ENCODE results near the gene TSFM.

The TSFM gene

DNA sequence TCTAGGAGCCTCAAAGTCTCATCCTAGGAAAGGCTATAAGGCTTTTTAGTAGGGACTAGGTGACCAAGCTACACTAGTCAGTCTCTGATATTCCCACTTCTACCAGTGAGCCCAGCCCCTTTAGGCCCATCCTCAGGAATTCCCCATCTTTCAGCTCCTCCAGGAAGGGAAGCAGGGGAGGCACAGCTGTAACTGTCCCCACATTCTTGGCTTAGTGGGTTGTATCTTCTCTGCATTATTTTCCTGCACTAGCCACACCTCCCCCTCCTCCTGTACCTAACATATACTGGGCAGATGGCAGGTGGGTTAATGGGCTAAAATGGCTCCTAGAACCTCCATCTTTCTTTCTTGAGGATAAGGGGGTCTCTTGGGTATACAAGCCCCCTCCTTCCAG, 15.3 kb upstream of the TSFM start:
- TF ChIP-seq EZH2 (IDR thresholded peaks at IDR 0.05; ENCODE audit: borderline replicate concordance, low read depth, low read length, severe bottlenecking), result no peak
- TF ChIP-seq, protein P1, sequence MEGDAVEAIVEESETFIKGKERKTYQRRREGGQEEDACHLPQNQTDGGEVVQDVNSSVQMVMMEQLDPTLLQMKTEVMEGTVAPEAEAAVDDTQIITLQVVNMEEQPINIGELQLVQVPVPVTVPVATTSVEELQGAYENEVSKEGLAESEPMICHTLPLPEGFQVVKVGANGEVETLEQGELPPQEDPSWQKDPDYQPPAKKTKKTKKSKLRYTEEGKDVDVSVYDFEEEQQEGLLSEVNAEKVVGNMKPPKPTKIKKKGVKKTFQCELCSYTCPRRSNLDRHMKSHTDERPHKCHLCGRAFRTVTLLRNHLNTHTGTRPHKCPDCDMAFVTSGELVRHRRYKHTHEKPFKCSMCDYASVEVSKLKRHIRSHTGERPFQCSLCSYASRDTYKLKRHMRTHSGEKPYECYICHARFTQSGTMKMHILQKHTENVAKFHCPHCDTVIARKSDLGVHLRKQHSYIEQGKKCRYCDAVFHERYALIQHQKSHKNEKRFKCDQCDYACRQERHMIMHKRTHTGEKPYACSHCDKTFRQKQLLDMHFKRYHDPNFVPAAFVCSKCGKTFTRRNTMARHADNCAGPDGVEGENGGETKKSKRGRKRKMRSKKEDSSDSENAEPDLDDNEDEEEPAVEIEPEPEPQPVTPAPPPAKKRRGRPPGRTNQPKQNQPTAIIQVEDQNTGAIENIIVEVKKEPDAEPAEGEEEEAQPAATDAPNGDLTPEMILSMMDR (IDR thresholded peaks at IDR 0.05; ENCODE audit: borderline replicate concordance, extremely low read depth, low read length, poor library complexity, severe bottlenecking), result no peak
- no peak overlapping the region for H2AFZ ChIP-seq (ENCODE audit: low read depth, low read length)
- H3K27ac ChIP-seq (ENCODE audit: low read length), result no peak overlapping the region
- H3K4me3 ChIP-seq (ENCODE audit: low read depth in 1 of 2, low read length in 2 of 2), result no peak overlapping the region
- H3K9ac ChIP-seq (ENCODE audit: low read depth, low read length), result peak overlapping the region; percentile 6; the same call in 1 of the 2 replicates
- H3K36me3 ChIP-seq (ENCODE audit: insufficient read depth, low read length), result peaks cover 29% of the 10 kb centered on the region
- ATAC-seq (ENCODE audit: insufficient read depth, low read depth) (no peak), DNase-seq (no peak)
- H3K27me3 ChIP-seq (ENCODE audit: insufficient read depth, low read length, poor library complexity), result no peaks in the 10 kb centered on the region
- H3K4me2 ChIP-seq (ENCODE audit: insufficient read depth, low read length), result no peak overlapping the region
- peaks cover 12% of the 10 kb centered on the region for H3K4me1 ChIP-seq (ENCODE audit: insufficient read depth, low read length)
- no peaks in the 10 kb centered on the region for H4K20me1 ChIP-seq (ENCODE audit: insufficient read depth, low read length)
- no peaks in the 10 kb centered on the region for H3K9me3 ChIP-seq (ENCODE audit: insufficient read depth, low read length, severe bottlenecking)
- H3K79me2 ChIP-seq (ENCODE audit: insufficient read depth, low read length), result peaks cover 10% of the 10 kb centered on the region

DNA sequence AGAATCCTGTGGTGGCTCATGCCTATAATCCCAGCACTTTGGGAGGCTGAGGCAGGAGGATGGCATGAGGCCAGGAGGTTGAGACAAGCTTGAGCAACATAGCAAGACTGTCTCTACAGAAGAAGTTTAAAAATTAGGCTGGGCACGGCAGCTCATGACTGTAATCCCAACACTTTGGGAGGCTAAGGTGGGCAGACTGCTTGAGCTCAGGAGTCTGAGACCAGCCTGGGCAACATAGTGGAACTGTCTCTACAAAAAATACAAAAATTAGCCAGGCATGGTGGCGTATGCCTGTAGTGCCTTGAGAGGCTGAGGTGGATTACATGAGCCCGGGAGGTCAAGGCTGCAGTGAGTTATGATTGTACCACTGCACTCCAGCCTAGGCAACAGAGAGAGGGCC, 14.7 kb upstream of the TSFM start:
- H4K20me1 ChIP-seq (ENCODE audit: insufficient read depth, low read length), result no peaks in the 10 kb centered on the region
- TF ChIP-seq, protein P1 (IDR thresholded peaks at IDR 0.05; ENCODE audit: borderline replicate concordance, extremely low read depth, low read length, poor library complexity, severe bottlenecking), result no peak
- no peak for TF ChIP-seq EZH2 (IDR thresholded peaks at IDR 0.05; ENCODE audit: borderline replicate concordance, low read depth, low read length, severe bottlenecking)
- H3K4me2 ChIP-seq (ENCODE audit: insufficient read depth, low read length), result no peak overlapping the region
- H3K36me3 ChIP-seq (ENCODE audit: insufficient read depth, low read length), result peaks cover 29% of the 10 kb centered on the region
- H3K4me3 ChIP-seq (ENCODE audit: low read depth in 1 of 2, low read length in 2 of 2), result no peak overlapping the region
- H3K9ac ChIP-seq (ENCODE audit: low read depth, low read length), result no peak overlapping the region
- H3K27me3 ChIP-seq (ENCODE audit: insufficient read depth, low read length, poor library complexity), result no peaks in the 10 kb centered on the region
- DNase-seq (no peak), ATAC-seq (ENCODE audit: insufficient read depth, low read depth) (no peak)
- H3K4me1 ChIP-seq (ENCODE audit: insufficient read depth, low read length), result peaks cover 14% of the 10 kb centered on the region
- H2AFZ ChIP-seq (ENCODE audit: low read depth, low read length), result no peak overlapping the region
- H3K9me3 ChIP-seq (ENCODE audit: insufficient read depth, low read length, severe bottlenecking), result no peaks in the 10 kb centered on the region
- H3K79me2 ChIP-seq (ENCODE audit: insufficient read depth, low read length), result peaks cover 13% of the 10 kb centered on the region
- H3K27ac ChIP-seq (ENCODE audit: low read length), result no peak overlapping the region

- Histone ChIP-seq H3K27ac (ENCODE audit: low read length) (no peak overlapping the region), H3K4me1 (ENCODE audit: insufficient read depth, low read length) (peaks cover 25% of the 10 kb centered on the region), H4K20me1 (ENCODE audit: insufficient read depth, low read length) (no peaks in the 10 kb centered on the region), H3K4me3 (ENCODE audit: low read depth in 1 of 2, low read length in 2 of 2) (no peak overlapping the region), H3K36me3 (ENCODE audit: insufficient read depth, low read length) (peaks cover 29% of the 10 kb centered on the region), H3K4me2 (ENCODE audit: insufficient read depth, low read length) (0 out of 2 replicates have a peak overlapping the region, but pooled peaks have one; percentile 7), H2AFZ (ENCODE audit: low read depth, low read length) (no peak overlapping the region), H3K79me2 (ENCODE audit: insufficient read depth, low read length) (peaks cover 15% of the 10 kb centered on the region), H3K27me3 (ENCODE audit: insufficient read depth, low read length, poor library complexity) (no peaks in the 10 kb centered on the region), H3K9ac (ENCODE audit: low read depth, low read length) (no peak overlapping the region), H3K9me3 (ENCODE audit: insufficient read depth, low read length, severe bottlenecking) (no peaks in the 10 kb centered on the region)
- TF ChIP-seq, protein P1 (IDR thresholded peaks at IDR 0.05; ENCODE audit: borderline replicate concordance, extremely low read depth, low read length, poor library complexity, severe bottlenecking), result no peak
- TF ChIP-seq EZH2 (IDR thresholded peaks at IDR 0.05; ENCODE audit: borderline replicate concordance, low read depth, low read length, severe bottlenecking), result no peak
- ATAC-seq (ENCODE audit: insufficient read depth, low read depth) (no peak), DNase-seq (no peak)
Measured at GRCh38 chr12:57769594-57769993, 13.0 kb upstream of the TSFM start.
